Uterus (tissue), 2 donors: Measurements from ENCODE around the gene PTPRD.

Experiments
- CTCF ChIP-seq, 4 experiments: fragments of 200-600 bp in 2 of 4; fragments of 450-650 bp in 2 of 4; sonication (generic) in 2 of 4; IDR thresholded peaks; one replicate each; pipeline ENCODE4 v1.5.1; 2016 to 2019; ENCODE audit warnings: antibody characterized with exemption in 4 of 4, mild to moderate bottlenecking in 2 of 4, moderate library complexity in 1 of 4
- POLR2A ChIP-seq, 2 donors: fragments of 450-650 bp; IDR thresholded peaks; one replicate each; pipeline ENCODE4 v1.6.1; 2016; ENCODE audit warnings: antibody characterized with exemption in 2 of 2, mild to moderate bottlenecking in 1 of 2, moderate library complexity in 1 of 2

- TF ChIP-seq POLR2A (IDR thresholded peaks at IDR 0.05): no peak
- no peak for TF ChIP-seq CTCF (IDR thresholded peaks at IDR 0.05)
Measured at GRCh38 chr9:8457816-8458215, 2155.0 kb downstream of the PTPRD start.
